OCI-LY1 (cell line): ENCODE results near the gene GALNT9.

Experiments
- CTCF ChIP-seq: fragments of 200-600 bp; sonication (generic), shearing (Covaris generic); IDR thresholded peaks from 2 replicates; pipeline ENCODE4 v1.5.1; 2017; ENCODE audit warnings: mild to moderate bottlenecking, antibody characterized with exemption, low read length, moderate library complexity, mixed read lengths
- EZH2 ChIP-seq: fragments of 200-600 bp; sonication (generic), shearing (Covaris generic); IDR thresholded peaks from 2 replicates; pipeline ENCODE4 v1.8.0; 2017; ENCODE audit warnings: borderline replicate concordance, mixed run types, mild to moderate bottlenecking, antibody characterized with exemption, low read length, moderate library complexity, mixed read lengths

DNA sequence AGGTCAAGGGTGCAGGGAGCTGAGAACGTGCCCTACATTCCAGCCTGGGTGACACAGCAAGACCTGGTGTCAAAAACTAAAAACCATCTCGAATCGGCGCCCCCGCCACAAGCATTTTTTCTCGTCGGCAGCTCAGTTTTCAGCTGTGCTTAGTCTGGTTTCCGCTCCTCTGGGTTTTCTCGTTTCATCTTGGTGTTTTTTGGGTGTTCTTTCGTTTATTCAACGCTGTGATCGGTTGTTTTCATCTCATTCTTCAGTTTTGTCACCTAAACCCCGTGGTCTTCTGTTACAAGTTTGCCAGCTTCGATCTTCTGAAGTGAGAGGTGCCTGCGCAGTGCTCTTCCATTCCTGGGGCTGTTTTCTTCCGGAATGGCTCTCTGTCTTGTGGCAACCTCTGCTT is 143.7 kb downstream of the GALNT9 start:
- TF ChIP-seq CTCF (no peak), EZH2 (no peak)
